GM12892 (cell line): ENCODE measurements around the gene NOSTRIN.

Source experiments
- POLR2A ChIP-seq: IDR thresholded peaks from 2 replicates; pipeline ENCODE4 v1.6.1; 2011; ENCODE audit warnings: low read depth, low read length, control low read depth
- POLR2AphosphoS5 ChIP-seq: IDR thresholded peaks from 2 replicates; pipeline ENCODE4 v1.6.1; 2011; ENCODE audit warnings: low read depth, low read length, control low read depth

GRCh38 chr2:168851674-168852320 lies 49.4 kb downstream of the NOSTRIN start:
- TF ChIP-seq POLR2A (no peak), POLR2AphosphoS5 (no peak)
